MM.1S (cell line): Measurements from ENCODE around the gene CPT1B.

Experiments
- CTCF ChIP-seq: fragments of 300-600 bp; sonication (generic); IDR thresholded peaks from 2 replicates; pipeline ENCODE4 v1.5.1; 2016; ENCODE audit warnings: antibody characterized with exemption, low read length, mixed read lengths
- EZH2 ChIP-seq: fragments of 300-600 bp; sonication (generic); optimal IDR thresholded peaks from 2 replicates; pipeline ENCODE3; 2017; ENCODE audit warnings: low read depth, mild to moderate bottlenecking, antibody characterized with exemption, low read length, mixed read lengths

- TF ChIP-seq CTCF (no peak), EZH2 (no peak)
Observed at GRCh38 chr22:50597097-50597496, 18.9 kb upstream of the CPT1B start.
